HG02870 (cell line): ENCODE data around the gene EFL1.
"Not testable (repeated sequence)": the region's sequence is repeated elsewhere in the genome, so short reads cannot be mapped to it uniquely, and the experiment has no call there.

Experiments used
- ATAC-seq: cut with Tn5 transposase; IDR thresholded peaks from one replicate; pipeline ENCODE4 v1.9.1; 2021; ENCODE audit warnings: mild to moderate bottlenecking, moderate library complexity; ENCODE audit not compliant: unreplicated experiment

Gene EFL1

GRCh38 chr15:82204575-82204974 lies 58.0 kb downstream of the EFL1 start:
- not testable (repeated sequence) for ATAC-seq

- ATAC-seq = peak; percentile 84
Measured at GRCh38 chr15:82197733-82198594, 64.6 kb downstream of the EFL1 start.

GRCh38 chr15:82196353-82196752 lies 66.2 kb downstream of the EFL1 start:
- ATAC-seq = no peak

GRCh38 chr15:82195818-82196217 lies 66.7 kb downstream of the EFL1 start:
- ATAC-seq = not testable (repeated sequence)

- ATAC-seq = not testable (repeated sequence)
Measured at GRCh38 chr15:82194488-82194887, 68.0 kb downstream of the EFL1 start.

GRCh38 chr15:82193435-82193834 lies 69.1 kb downstream of the EFL1 start:
- not testable (repeated sequence) for ATAC-seq

GRCh38 chr15:82192394-82192793 lies 70.1 kb downstream of the EFL1 start:
- ATAC-seq = not testable (repeated sequence)

- peak; percentile 86 for ATAC-seq
Measured at GRCh38 chr15:82186719-82187406, 75.7 kb downstream of the EFL1 start.

- ATAC-seq = no peak
Measured at GRCh38 chr15:82186161-82186560, 76.4 kb downstream of the EFL1 start.

- no peak for ATAC-seq
Measured at GRCh38 chr15:82184776-82185175, 77.8 kb downstream of the EFL1 start.

- ATAC-seq = no peak
Measured at GRCh38 chr15:82184355-82184754, 78.2 kb downstream of the EFL1 start.

GRCh38 chr15:82183121-82184031 lies 79.2 kb downstream of the EFL1 start:
- no peak for ATAC-seq

GRCh38 chr15:82181371-82181770 lies 81.2 kb downstream of the EFL1 start:
- ATAC-seq = no peak

GRCh38 chr15:82178061-82178460 lies 84.5 kb downstream of the EFL1 start:
- ATAC-seq = no peak

GRCh38 chr15:82177291-82178010 lies 85.1 kb downstream of the EFL1 start:
- no peak for ATAC-seq

- no peak for ATAC-seq
Measured at GRCh38 chr15:82176542-82176941, 86.0 kb downstream of the EFL1 start.

GRCh38 chr15:82174471-82175235 lies 87.9 kb downstream of the EFL1 start:
- ATAC-seq = no peak

GRCh38 chr15:82173108-82173507 lies 89.4 kb downstream of the EFL1 start:
- no peak for ATAC-seq

- no peak for ATAC-seq
Measured at GRCh38 chr15:82172506-82172905, 90.0 kb downstream of the EFL1 start.

- ATAC-seq = no peak
Measured at GRCh38 chr15:82168757-82169156, 93.8 kb downstream of the EFL1 start.
